ENCODE results near the gene PACRG. TPM values are rescaled to one million over a fixed set of nuclear protein-coding genes. Genes with fewer than 3 reads are reported as not detected.

PACRG gene
- total RNA-seq, 1 donor from 2014 or later: 1.1 TPM

- peaks cover 50% of the 10 kb centered on the region for H3K4me1 Mint-ChIP-seq (ENCODE audit: low read depth)
- no peaks in the 10 kb centered on the region for H3K27me3 Mint-ChIP-seq (ENCODE audit: low read depth)
- no peak overlapping the region for H3K4me3 Mint-ChIP-seq (ENCODE audit: unreplicated experiment)
- peak overlapping the region; percentile 68 for H3K27ac Mint-ChIP-seq (ENCODE audit: unreplicated experiment)
- DNase-seq (ENCODE audit: low spot score): no peak
- peaks cover 2% of the 10 kb centered on the region for H3K36me3 Mint-ChIP-seq (ENCODE audit: low read depth)
- no peak for TF ChIP-seq CTCF (IDR thresholded peaks at IDR 0.05)
- peaks cover 6% of the 10 kb centered on the region for H3K9me3 Mint-ChIP-seq (ENCODE audit: low read depth)
Measured at GRCh38 chr6:162681447-162681846, 46.3 kb upstream of the PACRG start.

GRCh38 chr6:162683135-162683534 lies 44.6 kb upstream of the PACRG start:
- no peak overlapping the region for H3K4me3 Mint-ChIP-seq (ENCODE audit: unreplicated experiment)
- no peaks in the 10 kb centered on the region for H3K27me3 Mint-ChIP-seq (ENCODE audit: low read depth)
- no peak for DNase-seq (ENCODE audit: low spot score)
- H3K9me3 Mint-ChIP-seq (ENCODE audit: low read depth): peaks cover 6% of the 10 kb centered on the region
- TF ChIP-seq CTCF (IDR thresholded peaks at IDR 0.05): no peak
- peaks cover 50% of the 10 kb centered on the region for H3K4me1 Mint-ChIP-seq (ENCODE audit: low read depth)
- H3K36me3 Mint-ChIP-seq (ENCODE audit: low read depth): peaks cover 2% of the 10 kb centered on the region
- no peak overlapping the region for H3K27ac Mint-ChIP-seq (ENCODE audit: unreplicated experiment)

GRCh38 chr6:162684052-162684451 lies 43.7 kb upstream of the PACRG start:
- H3K36me3 Mint-ChIP-seq (ENCODE audit: low read depth): peaks cover 2% of the 10 kb centered on the region
- DNase-seq (ENCODE audit: low spot score): no peak
- peaks cover 50% of the 10 kb centered on the region for H3K4me1 Mint-ChIP-seq (ENCODE audit: low read depth)
- no peak for TF ChIP-seq CTCF (IDR thresholded peaks at IDR 0.05)
- no peaks in the 10 kb centered on the region for H3K27me3 Mint-ChIP-seq (ENCODE audit: low read depth)
- H3K27ac Mint-ChIP-seq (ENCODE audit: unreplicated experiment): peak overlapping the region; percentile 6
- H3K9me3 Mint-ChIP-seq (ENCODE audit: low read depth): peaks cover 6% of the 10 kb centered on the region
- H3K4me3 Mint-ChIP-seq (ENCODE audit: unreplicated experiment): no peak overlapping the region

GRCh38 chr6:162684961-162685360 lies 42.8 kb upstream of the PACRG start:
- Mint-ChIP-seq H3K27ac (ENCODE audit: unreplicated experiment) (no peak overlapping the region), H3K4me3 (ENCODE audit: unreplicated experiment) (no peak overlapping the region), H3K4me1 (ENCODE audit: low read depth) (peaks cover 45% of the 10 kb centered on the region), H3K36me3 (ENCODE audit: low read depth) (peaks cover 2% of the 10 kb centered on the region), H3K27me3 (ENCODE audit: low read depth) (no peaks in the 10 kb centered on the region), H3K9me3 (ENCODE audit: low read depth) (peaks cover 6% of the 10 kb centered on the region)
- DNase-seq (ENCODE audit: low spot score): no peak
- no peak for TF ChIP-seq CTCF (IDR thresholded peaks at IDR 0.05)

GRCh38 chr6:162685586-162685985 lies 42.2 kb upstream of the PACRG start:
- Mint-ChIP-seq H3K4me3 (ENCODE audit: unreplicated experiment) (no peak overlapping the region), H3K9me3 (ENCODE audit: low read depth) (peaks cover 6% of the 10 kb centered on the region), H3K27ac (ENCODE audit: unreplicated experiment) (no peak overlapping the region), H3K36me3 (ENCODE audit: low read depth) (peaks cover 2% of the 10 kb centered on the region), H3K4me1 (ENCODE audit: low read depth) (peaks cover 41% of the 10 kb centered on the region), H3K27me3 (ENCODE audit: low read depth) (no peaks in the 10 kb centered on the region)
- no peak for DNase-seq (ENCODE audit: low spot score)
- no peak for TF ChIP-seq CTCF (IDR thresholded peaks at IDR 0.05)
